GM18858 (cell line): ENCODE data around the gene TRPM1.

ENCODE experiments used
- ATAC-seq: cut with Tn5 transposase; IDR thresholded peaks from one replicate; pipeline ENCODE4 v1.9.1; 2021; ENCODE audit not compliant: unreplicated experiment

TRPM1 gene

GRCh38 chr15:31020542-31020941 lies 81.0 kb downstream of the TRPM1 start:
- ATAC-seq, result no peak

GRCh38 chr15:31019986-31020385 lies 81.5 kb downstream of the TRPM1 start:
- no peak for ATAC-seq

- ATAC-seq, result no peak
Measured at GRCh38 chr15:31017311-31017710, 84.2 kb downstream of the TRPM1 start.

GRCh38 chr15:31016446-31016915 lies 85.0 kb downstream of the TRPM1 start:
- ATAC-seq, result no peak

GRCh38 chr15:31014608-31014925 lies 87.0 kb downstream of the TRPM1 start:
- no peak for ATAC-seq

GRCh38 chr15:31013863-31014607 lies 87.5 kb downstream of the TRPM1 start:
- ATAC-seq, result peak; percentile 81

GRCh38 chr15:31012455-31012854 lies 89.1 kb downstream of the TRPM1 start:
- ATAC-seq, result no peak

GRCh38 chr15:31010036-31010435 lies 91.5 kb downstream of the TRPM1 start:
- ATAC-seq, result no peak

- ATAC-seq, result no peak
Measured at GRCh38 chr15:31005660-31006059, 95.9 kb downstream of the TRPM1 start.

GRCh38 chr15:31004220-31004733 lies 97.2 kb downstream of the TRPM1 start:
- peak; percentile 79 for ATAC-seq

GRCh38 chr15:31001702-31002101 lies 99.8 kb downstream of the TRPM1 start:
- no peak for ATAC-seq

- ATAC-seq, result no peak
Measured at GRCh38 chr15:30999729-31000128, 101.8 kb downstream of the TRPM1 start.

- no peak for ATAC-seq
Measured at GRCh38 chr15:30997270-30997669, 104.3 kb downstream of the TRPM1 start.

GRCh38 chr15:30992249-30992864 lies 109.2 kb downstream of the TRPM1 start:
- ATAC-seq, result no peak

GRCh38 chr15:30991255-30992235 lies 110.0 kb downstream of the TRPM1 start, which contains the start of gene MTMR10:
MTMR10 (minus strand) TSS chr15:30991628; CDS start chr15:30991506, 122 bp downstream.
- peak; percentile 88 for ATAC-seq

GRCh38 chr15:30990446-30991254 lies 110.9 kb downstream of the TRPM1 start:
- no peak for ATAC-seq

GRCh38 chr15:30990036-30990435 lies 111.5 kb downstream of the TRPM1 start:
- ATAC-seq, result no peak

GRCh38 chr15:30985081-30985531 lies 116.4 kb downstream of the TRPM1 start:
- no peak for ATAC-seq

- no peak for ATAC-seq
Measured at GRCh38 chr15:30984542-30984941, 117.0 kb downstream of the TRPM1 start.

- no peak for ATAC-seq
Measured at GRCh38 chr15:30984118-30984517, 117.4 kb downstream of the TRPM1 start.
